Measurements from ENCODE around the gene SHISA2.
A peak's percentile ranks its signal among the peaks of the same experiment; 100 is the strongest.
"Not testable (repeated sequence)": the region's sequence is repeated elsewhere in the genome, so short reads cannot be mapped to it uniquely, and the experiment has no call there.

The SHISA2 gene

GRCh38 chr13:26051657-26052311 is at the start of gene SHISA2:
SHISA2 (minus strand) TSS chr13:26052016; CDS start chr13:26050975, 1,041 bp downstream.
- DNase-seq = peak; percentile 31

GRCh38 chr13:26095846-26096610 is 44.2 kb upstream of the SHISA2 start:
- DNase-seq = no peak

GRCh38 chr13:26095338-26095737 is 43.5 kb upstream of the SHISA2 start:
- no peak for DNase-seq

GRCh38 chr13:26076821-26077220 is 25.0 kb upstream of the SHISA2 start:
- DNase-seq = not testable (repeated sequence)

- DNase-seq = no peak
These were observed 23.7 kb upstream of the SHISA2 start for GRCh38 chr13:26075498-26075897.

- no peak for DNase-seq
These were observed 22.9 kb upstream of the SHISA2 start for GRCh38 chr13:26074706-26075105.

GRCh38 chr13:26072335-26072734 is 20.5 kb upstream of the SHISA2 start:
- DNase-seq = not testable (repeated sequence)

- DNase-seq = no peak
These were observed 19.9 kb upstream of the SHISA2 start for GRCh38 chr13:26071691-26072090.

- DNase-seq = not testable (repeated sequence)
These were observed 17.8 kb upstream of the SHISA2 start for GRCh38 chr13:26069642-26070041.

- DNase-seq = not testable (repeated sequence)
These were observed 16.6 kb upstream of the SHISA2 start for GRCh38 chr13:26068372-26068771.

GRCh38 chr13:26067601-26068000 is 15.8 kb upstream of the SHISA2 start:
- DNase-seq = no peak

GRCh38 chr13:26066492-26066891 is 14.7 kb upstream of the SHISA2 start:
- DNase-seq = not testable (repeated sequence)

- peak; percentile 42 for DNase-seq
These were observed 11.1 kb upstream of the SHISA2 start for GRCh38 chr13:26062853-26063444.

- DNase-seq = no peak
These were observed 10.1 kb upstream of the SHISA2 start for GRCh38 chr13:26061947-26062346.

GRCh38 chr13:26061256-26061655 is 9.4 kb upstream of the SHISA2 start:
- DNase-seq = no peak

GRCh38 chr13:26060357-26060756 is 8.5 kb upstream of the SHISA2 start:
- DNase-seq = no peak

GRCh38 chr13:26058704-26059103 is 6.9 kb upstream of the SHISA2 start:
- no peak for DNase-seq

GRCh38 chr13:26054896-26055295 is 3.1 kb upstream of the SHISA2 start:
- no peak for DNase-seq

- no peak for DNase-seq
These were observed 1.7 kb upstream of the SHISA2 start for GRCh38 chr13:26053418-26053980.

- DNase-seq = no peak
These were observed 521 bp upstream of the SHISA2 start for GRCh38 chr13:26052337-26052736.

- DNase-seq = no peak
These were observed 572 bp downstream of the SHISA2 start for GRCh38 chr13:26051231-26051656.

- DNase-seq = peak; percentile 24
These were observed 1.1 kb downstream of the SHISA2 start for GRCh38 chr13:26050568-26051230.

GRCh38 chr13:26048741-26049140 is 3.1 kb downstream of the SHISA2 start:
- DNase-seq = peak; percentile 20

All from NCI-H1105 treated with DMSO at 0.1 percent for 48 hours (cell line).